Esophagus squamous epithelium (tissue), 4 donors: ENCODE data around the gene CDH19.

Source experiments
- POLR2A ChIP-seq, 4 donors: fragments of 450-650 bp; IDR thresholded peaks; one replicate each; pipeline ENCODE4 v1.6.1; 2017; ENCODE audit warnings: antibody characterized with exemption in 4 of 4, mild to moderate bottlenecking in 4 of 4, moderate library complexity in 3 of 4
- TF ChIP-seq, protein P1 (sequence below), 6 experiments: fragments of 450-650 bp in 4 of 6; fragments of 200-600 bp in 2 of 6; sonication (generic) in 2 of 6; IDR thresholded peaks; one replicate each; pipeline ENCODE4 v1.5.1; 2016 to 2019; ENCODE audit warnings: antibody characterized with exemption in 6 of 6, mild to moderate bottlenecking in 4 of 6, moderate library complexity in 4 of 6

DNA sequence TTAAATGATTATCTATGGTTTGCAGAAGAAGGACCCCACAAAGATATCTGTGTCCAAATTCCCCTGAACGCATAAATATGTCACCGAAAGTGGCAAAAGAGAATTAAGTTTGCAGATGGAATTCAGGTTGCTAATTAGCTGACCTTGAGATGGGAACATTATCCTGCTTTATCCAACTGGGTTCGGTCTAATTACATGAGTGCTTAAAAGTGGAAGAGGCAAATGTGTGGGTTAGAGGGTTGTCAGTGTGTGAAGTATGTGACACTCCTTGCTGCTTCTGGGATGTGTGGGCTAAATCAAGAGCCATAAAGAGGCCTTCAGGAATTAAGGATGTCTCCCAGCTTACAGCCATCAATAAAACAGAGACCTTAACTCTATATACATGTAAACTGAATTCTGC, 53.5 kb downstream of the CDH19 start:
- TF ChIP-seq, protein P1, sequence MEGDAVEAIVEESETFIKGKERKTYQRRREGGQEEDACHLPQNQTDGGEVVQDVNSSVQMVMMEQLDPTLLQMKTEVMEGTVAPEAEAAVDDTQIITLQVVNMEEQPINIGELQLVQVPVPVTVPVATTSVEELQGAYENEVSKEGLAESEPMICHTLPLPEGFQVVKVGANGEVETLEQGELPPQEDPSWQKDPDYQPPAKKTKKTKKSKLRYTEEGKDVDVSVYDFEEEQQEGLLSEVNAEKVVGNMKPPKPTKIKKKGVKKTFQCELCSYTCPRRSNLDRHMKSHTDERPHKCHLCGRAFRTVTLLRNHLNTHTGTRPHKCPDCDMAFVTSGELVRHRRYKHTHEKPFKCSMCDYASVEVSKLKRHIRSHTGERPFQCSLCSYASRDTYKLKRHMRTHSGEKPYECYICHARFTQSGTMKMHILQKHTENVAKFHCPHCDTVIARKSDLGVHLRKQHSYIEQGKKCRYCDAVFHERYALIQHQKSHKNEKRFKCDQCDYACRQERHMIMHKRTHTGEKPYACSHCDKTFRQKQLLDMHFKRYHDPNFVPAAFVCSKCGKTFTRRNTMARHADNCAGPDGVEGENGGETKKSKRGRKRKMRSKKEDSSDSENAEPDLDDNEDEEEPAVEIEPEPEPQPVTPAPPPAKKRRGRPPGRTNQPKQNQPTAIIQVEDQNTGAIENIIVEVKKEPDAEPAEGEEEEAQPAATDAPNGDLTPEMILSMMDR (IDR thresholded peaks at IDR 0.05), result no peak
- no peak for TF ChIP-seq POLR2A (IDR thresholded peaks at IDR 0.05)
